Subcutaneous adipose tissue (tissue), 4 donors: ENCODE measurements around the gene UTS2R. TPM values are rescaled to one million over a fixed set of nuclear protein-coding genes. Genes with fewer than 3 reads are reported as not detected.

Experiments used
- CTCF ChIP-seq: fragments of 450-650 bp; IDR thresholded peaks from one replicate; pipeline ENCODE4 v1.5.1; 2016; ENCODE audit warnings: low read depth, mild to moderate bottlenecking, control low read depth, antibody characterized with exemption, moderate library complexity
- total RNA-seq, 4 donors: library from RNA; depleted of rRNA; stranded (reverse); fragments of >200 nt; gene quantifications; one replicate each; pipeline ENCODE4 v1.1.0, GENCODE V29; 2016

UTS2R gene
- total RNA-seq, 4 donors from 2014 or later, result not detected

GRCh38 chr17:82373731-82374625 is 2.4 kb downstream of the UTS2R start:
- TF ChIP-seq CTCF, result no peak

GRCh38 chr17:82374626-82375331 is 3.2 kb downstream of the UTS2R start:
- TF ChIP-seq CTCF, result no peak

GRCh38 chr17:82375359-82376041 is 3.9 kb downstream of the UTS2R start:
- TF ChIP-seq CTCF, result no peak

- no peak for TF ChIP-seq CTCF
Measured at GRCh38 chr17:82376042-82376730, 4.6 kb downstream of the UTS2R start.

- no peak for TF ChIP-seq CTCF
Measured at GRCh38 chr17:82377924-82378740, 6.6 kb downstream of the UTS2R start.

- TF ChIP-seq CTCF, result no peak
Measured at GRCh38 chr17:82378741-82379021, 7.1 kb downstream of the UTS2R start.
